Sigmoid colon (tissue), 4 donors: ENCODE results near the gene DPCD.

Experiments used
- EP300 ChIP-seq, 4 donors: sonication (generic); formaldehyde crosslinking; IDR thresholded peaks; one replicate each; pipeline ENCODE4 v1.6.1; 2017; ENCODE audit warnings: antibody characterized with exemption in 4 of 4
- POLR2AphosphoS5 ChIP-seq, 4 donors: sonication (generic); formaldehyde crosslinking; IDR thresholded peaks; one replicate each; pipeline ENCODE4 v1.6.1; 2017; ENCODE audit warnings: antibody characterized with exemption in 4 of 4
- TF ChIP-seq, protein P1 (sequence below), 4 experiments: fragments of 450-650 bp in 3 of 4; fragments of 200-600 bp in 1 of 4; IDR thresholded peaks; one replicate each; pipeline ENCODE4 v1.5.1; 2016 to 2019; ENCODE audit warnings: antibody characterized with exemption in 4 of 4, mild to moderate bottlenecking in 3 of 4, moderate library complexity in 2 of 4

DNA sequence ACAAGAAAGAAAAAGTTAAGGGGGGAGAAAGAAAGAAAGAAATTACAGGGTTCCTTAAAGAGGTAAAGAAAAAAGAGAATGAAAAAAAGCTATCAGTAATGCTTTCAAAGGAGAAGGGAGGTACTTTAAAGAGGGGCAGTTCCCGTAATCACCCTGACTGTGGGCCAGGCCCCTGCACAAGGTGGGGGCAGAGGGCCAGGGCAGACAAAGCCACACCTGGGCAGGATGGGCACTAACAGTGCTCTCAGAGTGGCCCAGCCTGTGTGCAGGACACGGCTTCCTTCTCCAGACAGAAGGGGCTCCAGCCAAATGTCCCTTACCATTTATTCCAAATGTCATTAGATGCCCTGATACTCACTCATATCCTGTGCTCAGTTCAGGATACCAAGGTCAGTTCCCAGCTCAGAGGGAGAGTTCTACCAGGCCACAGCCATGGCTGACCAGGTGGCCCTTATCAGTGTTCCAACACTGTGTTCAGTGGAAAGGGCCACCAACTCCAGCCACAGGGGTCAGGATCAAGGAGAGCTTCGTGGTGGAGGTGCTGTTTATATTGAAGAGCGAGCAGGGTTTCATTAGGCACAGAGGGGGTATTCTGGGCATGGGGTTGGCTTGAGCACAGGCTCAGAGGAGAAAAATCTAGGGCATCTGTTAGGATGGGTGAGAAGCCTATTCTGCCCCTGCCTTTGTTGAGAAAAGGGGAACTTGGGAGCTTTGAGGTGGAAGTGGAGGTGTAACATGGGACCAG is 29.9 kb downstream of the DPCD start:
- TF ChIP-seq, protein P1, sequence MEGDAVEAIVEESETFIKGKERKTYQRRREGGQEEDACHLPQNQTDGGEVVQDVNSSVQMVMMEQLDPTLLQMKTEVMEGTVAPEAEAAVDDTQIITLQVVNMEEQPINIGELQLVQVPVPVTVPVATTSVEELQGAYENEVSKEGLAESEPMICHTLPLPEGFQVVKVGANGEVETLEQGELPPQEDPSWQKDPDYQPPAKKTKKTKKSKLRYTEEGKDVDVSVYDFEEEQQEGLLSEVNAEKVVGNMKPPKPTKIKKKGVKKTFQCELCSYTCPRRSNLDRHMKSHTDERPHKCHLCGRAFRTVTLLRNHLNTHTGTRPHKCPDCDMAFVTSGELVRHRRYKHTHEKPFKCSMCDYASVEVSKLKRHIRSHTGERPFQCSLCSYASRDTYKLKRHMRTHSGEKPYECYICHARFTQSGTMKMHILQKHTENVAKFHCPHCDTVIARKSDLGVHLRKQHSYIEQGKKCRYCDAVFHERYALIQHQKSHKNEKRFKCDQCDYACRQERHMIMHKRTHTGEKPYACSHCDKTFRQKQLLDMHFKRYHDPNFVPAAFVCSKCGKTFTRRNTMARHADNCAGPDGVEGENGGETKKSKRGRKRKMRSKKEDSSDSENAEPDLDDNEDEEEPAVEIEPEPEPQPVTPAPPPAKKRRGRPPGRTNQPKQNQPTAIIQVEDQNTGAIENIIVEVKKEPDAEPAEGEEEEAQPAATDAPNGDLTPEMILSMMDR (IDR thresholded peaks at IDR 0.05) = no peak
- TF ChIP-seq EP300 (IDR thresholded peaks at IDR 0.05) = no peak
- TF ChIP-seq POLR2AphosphoS5 (IDR thresholded peaks at IDR 0.05) = no peak
